OCI-LY3 (cell line): Measurements from ENCODE around the gene SERPINH1.

Source experiments
- EZH2phosphoT487 ChIP-seq: fragments of 200-600 bp; shearing (Covaris generic); IDR thresholded peaks from 2 replicates; pipeline ENCODE4 v1.6.1; 2018; ENCODE audit warnings: antibody characterized with exemption, mixed run types, low read depth
- TF ChIP-seq, protein P1 (sequence below): fragments of 200-600, 300-600 bp; sonication (generic); IDR thresholded peaks from 2 replicates; pipeline ENCODE4 v1.5.1; 2014; ENCODE audit warnings: antibody characterized with exemption, low read length, low read depth

DNA sequence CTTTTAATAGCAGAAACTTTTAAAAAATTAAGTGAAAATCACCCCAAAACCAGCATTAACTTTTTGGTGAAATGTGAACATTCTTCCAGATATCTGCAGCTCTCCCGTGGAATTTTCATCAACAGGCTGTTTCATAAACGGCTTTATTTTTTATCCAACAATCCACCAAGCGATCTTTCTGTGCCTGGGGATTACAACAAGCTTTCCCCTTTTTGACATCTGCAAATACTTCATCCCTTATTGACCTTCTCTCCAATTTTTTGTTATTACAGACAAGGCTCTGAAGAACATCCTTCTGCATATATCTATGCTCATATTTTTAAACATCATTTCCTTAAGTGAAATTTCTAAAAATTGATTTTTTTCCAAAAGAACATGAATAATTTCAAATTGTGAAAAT, 5.8 kb upstream of the SERPINH1 start:
- TF ChIP-seq, protein P1, sequence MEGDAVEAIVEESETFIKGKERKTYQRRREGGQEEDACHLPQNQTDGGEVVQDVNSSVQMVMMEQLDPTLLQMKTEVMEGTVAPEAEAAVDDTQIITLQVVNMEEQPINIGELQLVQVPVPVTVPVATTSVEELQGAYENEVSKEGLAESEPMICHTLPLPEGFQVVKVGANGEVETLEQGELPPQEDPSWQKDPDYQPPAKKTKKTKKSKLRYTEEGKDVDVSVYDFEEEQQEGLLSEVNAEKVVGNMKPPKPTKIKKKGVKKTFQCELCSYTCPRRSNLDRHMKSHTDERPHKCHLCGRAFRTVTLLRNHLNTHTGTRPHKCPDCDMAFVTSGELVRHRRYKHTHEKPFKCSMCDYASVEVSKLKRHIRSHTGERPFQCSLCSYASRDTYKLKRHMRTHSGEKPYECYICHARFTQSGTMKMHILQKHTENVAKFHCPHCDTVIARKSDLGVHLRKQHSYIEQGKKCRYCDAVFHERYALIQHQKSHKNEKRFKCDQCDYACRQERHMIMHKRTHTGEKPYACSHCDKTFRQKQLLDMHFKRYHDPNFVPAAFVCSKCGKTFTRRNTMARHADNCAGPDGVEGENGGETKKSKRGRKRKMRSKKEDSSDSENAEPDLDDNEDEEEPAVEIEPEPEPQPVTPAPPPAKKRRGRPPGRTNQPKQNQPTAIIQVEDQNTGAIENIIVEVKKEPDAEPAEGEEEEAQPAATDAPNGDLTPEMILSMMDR, result no peak
- no peak for TF ChIP-seq EZH2phosphoT487
